Activated CD8-positive, alpha-beta memory T cell treated with anti-CD3 and anti-CD28 coated beads for 4 hours (primary cell): ENCODE data around the gene OTOGL.
"Not testable (repeated sequence)": the region's sequence is repeated elsewhere in the genome, so short reads cannot be mapped to it uniquely, and the experiment has no call there.

Source experiments
- DNase-seq, 2 donors: peaks; one replicate each; pipeline ENCODE4 v3.0.0-alpha.2; 2020; ENCODE audit warnings: low read depth in 2 of 2

Gene OTOGL

GRCh38 chr12:80272387-80272915 lies 173.1 kb downstream of the OTOGL start:
- no peak for DNase-seq

DNA sequence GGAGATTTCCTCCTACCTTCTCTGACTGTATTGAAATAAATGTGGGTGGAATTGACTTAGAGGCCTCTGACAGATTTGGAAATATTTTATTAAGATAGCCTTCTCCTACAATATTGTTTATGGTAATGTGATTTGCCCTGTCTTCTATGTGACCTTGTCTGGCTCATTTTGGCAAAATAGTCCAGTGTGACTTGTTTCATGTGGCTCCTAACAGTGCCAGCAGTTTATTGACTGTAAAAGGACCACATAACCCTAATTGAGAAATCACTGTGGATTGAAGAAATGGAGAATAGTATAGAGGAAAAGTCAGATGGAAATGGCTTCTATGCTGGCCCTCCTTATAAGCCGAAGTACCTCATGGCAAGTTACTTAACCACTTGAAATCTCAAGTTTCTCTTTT lies 173.8 kb downstream of the OTOGL start:
- no peak for DNase-seq

DNA sequence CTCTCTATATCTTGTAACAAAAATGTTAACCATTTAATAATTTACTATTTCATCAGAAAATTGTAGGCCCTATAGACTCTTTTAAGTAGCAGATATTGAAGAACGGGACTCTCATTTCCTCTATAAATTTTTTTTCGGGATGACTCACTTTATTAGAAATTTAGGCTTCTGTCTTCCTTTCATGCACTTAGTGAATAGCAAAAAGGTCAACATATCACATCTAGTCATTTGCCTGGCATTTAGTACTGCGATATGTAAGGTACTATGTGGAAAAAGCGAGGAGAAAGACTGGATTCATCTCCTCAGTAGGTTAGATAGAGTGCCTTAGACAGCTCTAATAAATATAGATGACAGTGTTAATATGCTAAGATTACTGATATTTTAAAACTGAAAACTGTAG lies 178.4 kb downstream of the OTOGL start:
- no peak for DNase-seq

DNA sequence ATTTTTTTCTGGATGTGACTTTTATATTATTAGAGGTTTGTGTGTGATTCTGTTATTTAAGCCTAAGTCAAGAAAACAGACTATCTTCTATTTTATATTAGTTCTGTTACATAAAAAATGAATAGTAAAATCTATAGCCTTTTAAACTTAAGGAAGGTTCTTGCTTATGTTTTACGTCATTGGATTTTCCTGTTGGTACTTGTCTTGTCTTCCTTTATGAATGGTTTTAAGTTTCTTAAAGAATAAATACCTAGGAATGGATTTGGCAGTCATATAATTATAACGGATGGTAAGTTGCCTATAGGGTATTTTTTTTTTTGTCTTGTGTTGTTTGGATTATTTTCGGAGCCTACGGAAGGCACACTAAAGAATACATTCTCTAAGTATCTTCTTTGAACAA lies 182.9 kb downstream of the OTOGL start:
- DNase-seq, result no peak

- no peak for DNase-seq
Measured at GRCh38 chr12:80282761-80283160, 183.4 kb downstream of the OTOGL start.

DNA sequence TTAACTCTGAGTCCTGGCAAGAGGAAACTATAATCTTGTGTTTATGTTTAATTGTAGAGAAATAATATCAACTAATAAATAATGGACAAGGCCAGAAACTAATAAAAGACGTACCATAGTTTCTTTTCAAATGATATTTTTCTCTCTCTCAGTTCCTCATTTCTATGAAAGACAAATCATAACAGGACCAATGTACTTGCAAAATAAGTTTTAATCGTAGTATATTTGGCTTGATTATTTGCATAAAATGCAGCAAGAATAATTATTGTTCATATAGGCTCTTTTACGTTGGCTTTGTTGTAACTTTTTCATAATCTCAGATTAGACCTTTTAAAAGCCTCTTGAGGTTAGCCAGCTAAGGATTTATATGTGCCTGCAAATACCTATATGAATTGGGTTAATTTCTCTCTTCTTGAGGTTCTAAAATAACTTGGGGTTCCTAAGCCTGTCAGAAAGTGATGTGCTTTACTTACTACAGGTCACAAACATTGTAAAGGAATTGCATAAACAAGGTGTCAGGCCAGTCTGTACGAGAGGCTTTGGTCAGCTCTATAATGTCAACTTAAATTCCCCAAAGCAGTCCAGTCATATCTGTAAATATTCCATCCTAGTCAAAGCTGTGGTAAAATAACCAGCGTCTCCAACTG lies 191.9 kb downstream of the OTOGL start:
- no peak for DNase-seq

DNA sequence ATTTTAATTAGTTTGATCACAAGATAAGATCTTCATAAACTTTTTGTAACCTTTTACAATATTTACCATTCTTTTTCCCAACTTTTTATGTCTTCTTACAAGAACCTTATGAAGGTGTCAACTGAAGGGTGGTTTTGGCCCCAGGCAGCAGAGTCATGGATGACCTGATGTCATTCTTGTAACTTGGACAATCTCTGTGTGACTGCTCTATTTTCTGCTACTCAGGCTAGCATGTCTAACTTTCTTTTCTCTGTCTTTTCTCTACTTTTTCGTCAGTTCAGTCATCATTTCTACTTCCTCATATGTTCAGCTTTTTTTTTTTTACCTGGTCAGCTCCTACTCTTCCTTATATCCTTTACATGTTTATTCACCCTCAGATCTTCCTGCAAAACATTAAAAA lies 194.0 kb downstream of the OTOGL start:
- DNase-seq, result no peak

GRCh38 chr12:80293759-80294158 lies 194.4 kb downstream of the OTOGL start:
- DNase-seq, result no peak

DNA sequence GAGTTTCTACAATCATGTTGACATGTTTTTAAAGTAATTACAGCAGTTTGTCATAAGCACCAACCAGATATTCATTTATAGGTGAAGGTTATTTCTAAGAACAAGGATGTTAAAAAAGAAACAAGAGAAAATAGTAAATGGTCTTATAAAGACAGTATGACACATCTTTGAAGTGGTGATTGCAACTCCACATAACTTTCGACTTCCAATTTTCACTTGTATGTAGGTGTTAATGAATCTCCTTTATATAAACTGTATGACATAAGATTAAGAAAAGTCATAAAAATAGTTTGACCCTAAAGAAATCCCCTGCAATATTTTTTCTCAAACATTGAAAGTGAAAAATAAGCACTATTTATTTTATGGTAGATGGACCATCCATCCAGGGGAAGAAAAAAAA lies 199.9 kb downstream of the OTOGL start:
- DNase-seq, result no peak

- DNase-seq, result no peak
Measured at GRCh38 chr12:80299976-80300375, 200.6 kb downstream of the OTOGL start.

DNA sequence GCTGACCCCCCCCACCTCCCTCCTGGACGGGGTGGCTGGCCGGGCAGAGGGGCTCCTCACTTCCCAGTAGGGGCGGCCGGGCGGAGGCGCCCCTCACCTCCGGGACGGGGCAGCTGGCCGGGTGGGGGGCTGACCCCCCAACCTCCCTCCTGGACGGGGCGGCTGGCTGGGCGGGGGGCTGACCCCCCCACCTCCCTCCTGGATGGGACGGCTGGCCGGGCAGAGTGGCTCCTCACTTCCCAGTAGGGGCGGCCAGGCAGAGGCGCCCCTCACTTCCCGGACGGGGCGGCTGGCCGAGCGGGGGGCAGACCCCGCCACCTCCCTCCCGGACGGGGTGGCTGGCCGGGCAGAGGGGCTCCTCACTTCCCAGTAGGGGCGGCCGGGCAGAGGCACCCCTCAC lies 208.1 kb downstream of the OTOGL start:
- DNase-seq, result not testable (repeated sequence)

DNA sequence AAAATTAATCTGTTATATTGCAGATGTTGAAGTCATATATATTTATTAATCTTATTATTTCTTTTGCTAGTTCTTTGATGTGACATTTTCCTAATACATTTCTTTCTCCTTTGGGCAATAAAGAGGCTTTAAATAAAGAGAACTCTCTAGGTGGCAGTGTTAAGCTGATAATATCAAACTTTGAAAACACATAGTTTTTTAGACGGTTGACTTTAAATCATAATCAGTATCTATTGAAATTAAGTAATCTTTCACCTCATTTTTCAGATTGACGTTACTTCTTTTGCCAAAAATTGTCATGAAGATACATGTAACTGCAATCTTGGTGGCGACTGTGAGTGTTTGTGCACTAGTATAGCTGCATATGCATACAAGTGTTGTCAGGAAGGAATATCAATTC lies 213.9 kb downstream of the OTOGL start:
- no peak for DNase-seq

DNA sequence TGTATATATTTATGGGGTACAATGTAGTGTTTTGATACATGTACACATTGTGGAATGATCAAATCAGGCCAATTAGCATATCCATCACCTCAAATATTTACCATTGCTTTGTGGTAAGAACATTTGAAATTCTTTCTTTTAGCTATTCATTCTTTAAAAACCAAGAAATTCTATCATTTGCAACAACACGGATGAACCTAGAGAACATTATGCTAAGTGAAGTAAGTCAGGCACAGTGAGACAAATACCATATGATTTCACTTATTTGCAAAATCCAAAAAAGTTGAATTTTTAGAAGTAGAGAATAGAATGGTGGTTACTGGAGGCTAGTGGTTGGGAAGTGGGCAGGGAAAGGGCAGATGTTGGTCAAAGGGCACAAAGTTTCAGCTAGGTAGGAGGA lies 215.4 kb downstream of the OTOGL start:
- DNase-seq, result no peak

GRCh38 chr12:80316222-80316621 lies 216.9 kb downstream of the OTOGL start:
- DNase-seq, result no peak

- no peak for DNase-seq
Measured at GRCh38 chr12:80317307-80317706, 218.0 kb downstream of the OTOGL start.

- DNase-seq, result no peak
Measured at GRCh38 chr12:80317899-80318298, 218.6 kb downstream of the OTOGL start.

DNA sequence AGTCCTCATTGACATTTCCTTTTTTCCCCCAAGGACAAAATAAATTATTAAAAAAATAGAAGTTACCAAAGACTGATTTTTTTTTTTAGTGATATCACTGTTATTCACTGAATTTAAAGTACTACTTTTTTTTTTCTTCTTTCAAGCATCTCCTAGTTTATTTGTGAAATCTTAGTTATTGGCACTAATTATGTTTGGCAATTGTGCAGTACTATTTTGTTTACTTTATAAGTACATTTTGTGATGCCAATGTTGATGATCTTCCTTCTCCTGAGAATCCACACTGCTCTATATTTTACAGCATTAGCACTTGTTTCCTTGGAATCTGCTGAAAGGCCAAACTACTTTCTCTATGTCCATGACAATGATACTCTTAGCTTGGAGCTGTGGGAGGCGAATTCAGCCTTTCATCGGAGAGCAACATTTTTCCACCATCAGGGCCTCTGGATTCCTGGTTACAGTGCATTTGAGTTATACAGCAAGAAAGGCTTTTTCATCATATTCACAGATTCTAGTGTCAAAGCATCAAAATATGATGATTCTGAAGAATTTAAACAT lies 220.9 kb downstream of the OTOGL start:
- DNase-seq, result no peak

DNA sequence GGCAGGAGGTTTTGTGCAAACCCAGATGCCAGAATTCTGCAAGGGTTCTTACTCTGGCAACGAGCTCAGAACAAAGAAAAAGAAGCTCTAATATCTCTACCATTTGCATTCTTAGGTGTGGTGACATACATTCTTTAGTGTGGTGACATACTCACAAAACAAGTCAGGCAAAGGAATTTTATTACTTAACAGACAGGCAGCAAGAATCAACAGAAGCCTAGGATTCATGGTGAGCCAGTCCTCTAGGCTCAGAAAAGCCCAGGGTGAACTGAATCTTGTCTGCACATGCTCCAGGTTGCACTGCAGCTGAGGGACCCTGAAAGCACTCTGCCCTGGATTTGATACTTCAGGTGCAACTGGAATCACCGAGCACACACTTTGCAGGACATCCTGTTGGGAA lies 222.3 kb downstream of the OTOGL start:
- no peak for DNase-seq

DNA sequence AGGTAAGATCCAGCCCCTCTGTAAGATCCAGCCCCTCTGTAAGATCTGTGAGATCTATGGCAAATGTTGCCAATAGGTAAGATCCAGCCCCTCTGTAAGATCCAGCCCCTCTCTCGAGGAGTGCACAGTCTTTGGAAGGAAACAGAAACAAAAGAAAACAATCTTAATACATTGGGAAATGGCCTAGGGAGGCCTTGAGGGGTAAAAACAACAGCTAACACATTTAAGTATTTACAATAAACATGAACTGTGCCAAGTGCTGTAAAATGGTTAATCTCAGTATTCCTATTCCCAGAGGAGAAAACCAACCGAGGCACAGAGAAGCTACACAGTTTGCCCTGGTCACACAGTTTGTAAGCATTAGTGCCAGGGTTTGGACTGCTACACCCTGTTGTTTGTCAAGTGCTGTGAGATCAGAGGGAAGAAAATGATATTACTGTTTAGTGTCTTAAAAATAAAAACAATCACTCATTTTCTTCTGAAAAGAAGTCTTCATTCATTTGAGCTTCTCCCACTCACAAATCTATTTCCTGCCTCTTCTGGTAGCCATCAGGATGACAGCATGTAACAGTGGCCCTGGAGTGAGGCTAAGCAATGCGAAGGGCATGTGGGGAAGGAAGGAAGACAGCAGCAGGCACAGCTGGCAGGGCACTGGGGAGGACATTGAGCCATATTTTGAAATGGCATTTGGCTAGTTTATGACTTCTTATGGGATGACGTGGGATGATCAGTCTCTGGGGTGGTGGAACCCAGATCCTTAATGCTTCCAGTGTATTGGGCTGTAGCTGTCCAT lies 226.0 kb downstream of the OTOGL start:
- no peak for DNase-seq

DNA sequence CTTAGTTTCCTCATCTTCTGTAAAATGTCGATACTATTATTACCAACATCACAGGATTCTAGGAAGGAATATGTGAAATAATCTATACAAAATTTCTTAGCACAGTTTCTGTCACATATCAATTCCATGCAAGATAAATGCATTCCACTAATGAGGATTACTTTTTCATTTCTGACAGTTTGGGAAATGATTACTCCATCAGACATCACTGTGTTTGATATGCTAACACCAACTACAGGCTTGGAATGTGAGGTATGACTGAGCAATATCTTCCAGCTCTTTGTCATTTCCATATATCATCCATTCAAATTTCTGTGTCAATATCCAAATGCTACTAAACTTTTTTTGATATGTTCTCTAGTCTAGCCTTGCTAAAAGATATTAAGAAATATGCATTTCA lies 233.5 kb downstream of the OTOGL start:
- DNase-seq, result no peak

DNA sequence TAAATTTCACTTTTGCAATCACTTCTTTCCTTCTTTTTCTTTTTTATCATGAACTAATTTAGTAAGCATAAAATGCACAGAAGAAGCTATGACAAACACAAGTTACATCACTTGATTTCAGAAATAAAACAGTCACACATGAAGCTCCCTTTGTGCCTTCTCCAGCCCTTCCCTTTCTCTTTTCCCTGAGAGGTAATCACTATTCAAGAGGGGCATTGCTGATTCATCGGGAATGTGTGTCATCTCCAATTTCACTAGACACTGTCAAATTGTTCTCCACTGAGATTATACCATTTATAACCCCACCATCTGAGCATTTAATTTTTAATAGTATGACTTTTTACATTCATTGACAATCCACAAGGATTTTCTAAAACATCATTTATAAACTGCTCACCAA lies 253.1 kb downstream of the OTOGL start:
- no peak for DNase-seq

GRCh38 chr12:80353254-80353653 lies 253.9 kb downstream of the OTOGL start:
- DNase-seq, result no peak

DNA sequence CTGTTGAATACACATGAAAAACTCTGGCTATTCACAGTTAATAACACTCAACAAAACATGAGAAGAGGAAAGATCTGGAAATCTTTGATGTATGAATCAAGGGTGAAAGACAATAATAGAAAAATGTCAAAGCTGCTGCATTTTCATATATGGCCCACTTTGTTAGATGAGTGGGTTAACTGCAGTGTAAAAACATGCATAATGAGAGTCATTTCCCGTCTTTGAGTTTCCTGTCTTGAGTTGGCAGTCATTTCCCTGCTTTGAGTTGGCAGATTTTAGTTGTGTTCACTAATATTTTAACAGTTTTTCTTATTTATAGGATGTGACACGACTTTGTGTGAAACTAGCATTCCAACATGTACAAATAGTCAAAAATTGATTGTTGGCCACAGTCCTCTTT lies 256.8 kb downstream of the OTOGL start:
- no peak for DNase-seq
